Measurements from ENCODE around the gene ABO. TPM values are rescaled to one million over a fixed set of nuclear protein-coding genes. Genes with fewer than 3 reads are reported as not detected.
"Not testable (repeated sequence)": the region's sequence is repeated elsewhere in the genome, so short reads cannot be mapped to it uniquely, and the experiment has no call there.

ABO gene
- total RNA-seq, 1 donor from 2014 or later = 0.79 TPM

DNA sequence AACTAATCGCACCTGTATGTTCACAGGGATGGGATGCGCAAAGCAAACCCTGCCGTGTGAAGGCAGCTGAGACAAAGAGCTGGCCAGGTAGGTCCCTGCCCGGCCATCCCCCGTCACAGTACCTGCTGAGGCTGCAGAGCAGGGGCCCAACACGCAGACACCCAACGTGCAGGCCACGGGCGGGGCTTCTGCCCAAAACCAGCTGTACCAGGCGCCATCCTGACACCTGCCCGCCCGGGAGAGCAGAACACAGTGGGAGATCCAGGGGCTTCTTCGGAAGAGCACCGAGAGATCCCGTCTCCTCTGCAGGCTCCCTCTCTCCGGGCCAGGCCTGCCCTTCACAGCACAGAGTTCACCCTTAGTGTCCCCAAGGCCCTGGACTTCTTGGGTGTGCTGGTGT, 28.4 kb downstream of the ABO start:
- no peak for DNase-seq (ENCODE audit: low read depth in 2 of 2)

GRCh38 chr9:133242991-133243390, 32.0 kb downstream of the ABO start:
- DNase-seq (ENCODE audit: low read depth in 2 of 2) = no peak

DNA sequence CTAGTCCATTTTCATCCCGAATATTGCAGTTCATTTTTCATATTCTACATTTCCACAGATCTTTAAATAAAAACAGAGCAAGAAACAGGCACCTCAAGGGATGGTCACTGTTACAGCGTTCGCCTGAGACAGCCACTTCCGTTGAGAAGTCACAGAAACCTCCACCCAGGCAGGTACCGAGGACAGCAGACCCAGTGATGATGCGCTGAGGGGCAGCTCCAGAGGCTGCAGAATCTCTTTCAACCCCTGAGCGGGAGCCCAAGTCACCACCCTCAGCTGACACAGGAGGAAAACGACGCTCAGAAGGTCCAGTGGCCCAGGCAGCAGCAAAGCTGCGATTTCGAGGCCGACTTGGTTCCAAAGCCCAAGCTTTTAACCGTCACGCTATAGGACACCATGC, 32.8 kb downstream of the ABO start:
- DNase-seq (ENCODE audit: low read depth in 2 of 2) = no peak

GRCh38 chr9:133239533-133240090, 35.4 kb downstream of the ABO start:
- DNase-seq (ENCODE audit: low read depth in 2 of 2) = no peak

GRCh38 chr9:133238851-133239532, 36.0 kb downstream of the ABO start:
- peak; percentile 74 to 76 for DNase-seq (ENCODE audit: low read depth in 2 of 2)

DNA sequence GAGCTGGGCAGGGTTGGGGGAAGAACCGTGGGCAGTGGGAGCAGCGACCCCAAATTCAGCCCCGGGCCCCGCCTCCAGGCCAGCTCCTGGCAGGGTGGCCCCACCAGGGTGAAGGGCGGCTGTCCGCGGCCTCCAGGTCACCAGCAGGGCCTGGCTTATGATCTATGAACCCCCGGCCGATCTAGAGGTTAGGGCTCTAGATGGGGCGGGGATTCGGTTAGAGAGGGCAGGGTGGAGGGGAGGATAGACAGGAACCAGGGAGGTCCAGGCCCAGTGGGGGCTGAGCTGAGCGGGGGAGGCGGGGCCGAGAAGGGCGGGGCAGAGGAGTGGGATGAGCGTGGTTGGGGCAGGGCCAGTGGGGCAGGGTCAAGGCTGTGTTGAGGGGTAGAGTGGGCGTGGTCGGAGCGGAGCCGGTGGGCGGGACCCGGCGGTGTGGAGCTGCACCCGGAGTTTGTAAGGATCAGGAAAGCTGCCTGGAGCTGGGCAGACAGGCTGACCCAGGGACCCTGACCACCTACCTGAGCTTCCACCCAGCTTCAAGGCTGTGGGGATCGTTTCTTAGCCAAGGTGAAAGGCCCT, 36.6 kb downstream of the ABO start:
- DNase-seq (ENCODE audit: low read depth in 2 of 2) = peak; percentile 48 to 58

DNA sequence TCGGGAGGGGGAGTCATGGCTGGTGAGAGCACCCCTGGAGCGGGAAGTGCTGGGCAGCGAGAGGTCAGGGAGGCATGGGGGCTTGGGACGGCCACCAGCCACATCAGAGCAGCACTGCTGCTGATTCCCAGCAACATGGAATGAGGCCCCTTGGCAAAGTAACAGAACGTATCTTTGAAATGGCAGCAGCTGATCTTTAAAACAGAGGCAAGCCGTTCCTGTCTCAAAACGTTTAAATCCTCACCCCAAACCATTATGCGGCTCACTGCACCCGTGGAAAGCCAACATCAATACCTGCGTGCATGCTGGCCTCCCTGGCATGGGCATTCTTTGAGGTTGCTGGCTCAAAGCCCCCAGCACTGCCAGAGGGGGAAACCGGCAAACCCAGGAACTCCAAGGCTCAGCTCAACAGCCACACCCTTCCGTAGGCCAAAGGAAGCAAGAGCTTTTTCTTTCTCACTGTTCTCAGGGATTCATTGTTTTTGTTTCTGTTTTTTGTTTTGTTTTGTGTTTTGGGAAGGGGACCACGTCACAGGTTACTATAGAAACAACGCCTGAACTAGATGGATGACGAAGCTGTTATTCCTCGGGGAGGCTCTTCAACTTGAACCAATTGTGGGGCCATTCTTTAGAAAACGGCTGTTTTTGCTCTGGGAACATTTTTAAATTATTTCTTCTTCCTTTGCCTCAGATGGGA, 37.8 kb downstream of the ABO start:
- peak; percentile 66 to 81 for DNase-seq (ENCODE audit: low read depth in 2 of 2)

- DNase-seq (ENCODE audit: low read depth in 2 of 2) = peak in 1 of 2 donors; percentile 6
Measured at GRCh38 chr9:133236291-133237034, 38.5 kb downstream of the ABO start.

GRCh38 chr9:133235549-133236222, 39.3 kb downstream of the ABO start:
- no peak for DNase-seq (ENCODE audit: low read depth in 2 of 2)

GRCh38 chr9:133234577-133235322, 40.3 kb downstream of the ABO start:
- no peak for DNase-seq (ENCODE audit: low read depth in 2 of 2)

DNA sequence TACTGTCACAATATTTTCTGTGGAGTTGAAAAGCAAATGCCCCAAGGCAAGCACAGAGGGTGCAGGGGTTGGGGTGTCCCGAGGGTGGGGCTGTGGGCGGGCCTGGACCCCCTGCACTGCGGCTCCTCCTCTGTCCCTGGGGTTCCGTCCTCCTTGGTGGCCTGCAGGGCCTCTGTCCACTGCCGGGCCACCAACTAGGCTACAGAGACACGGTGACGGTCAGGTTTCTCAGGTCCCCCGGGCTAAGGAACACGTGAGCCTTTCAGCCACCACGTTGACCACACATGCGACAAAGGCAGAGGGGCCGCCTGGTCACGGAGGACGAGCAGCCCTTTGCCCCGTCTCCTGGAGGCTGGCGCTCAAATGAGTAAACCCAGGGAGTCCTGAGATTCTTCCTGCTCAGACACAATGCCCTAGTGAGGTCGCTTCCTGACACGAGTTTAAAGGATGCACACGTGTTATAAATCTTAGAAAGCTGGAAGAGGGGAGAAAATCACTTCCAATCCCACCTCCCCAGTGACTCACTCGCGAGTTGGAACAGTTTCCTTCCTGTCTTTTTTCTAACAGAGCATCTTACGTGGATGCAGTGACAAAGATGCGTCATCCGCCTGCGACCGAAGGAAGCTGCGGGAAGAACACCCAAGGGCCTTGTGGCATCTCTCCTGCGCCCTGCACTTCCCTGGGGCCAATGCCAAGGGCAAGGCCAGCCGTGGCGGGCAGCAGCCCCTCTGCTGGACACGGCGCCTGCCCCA, 41.1 kb downstream of the ABO start:
- DNase-seq (ENCODE audit: low read depth in 2 of 2) = peak; percentile 45 to 93

DNA sequence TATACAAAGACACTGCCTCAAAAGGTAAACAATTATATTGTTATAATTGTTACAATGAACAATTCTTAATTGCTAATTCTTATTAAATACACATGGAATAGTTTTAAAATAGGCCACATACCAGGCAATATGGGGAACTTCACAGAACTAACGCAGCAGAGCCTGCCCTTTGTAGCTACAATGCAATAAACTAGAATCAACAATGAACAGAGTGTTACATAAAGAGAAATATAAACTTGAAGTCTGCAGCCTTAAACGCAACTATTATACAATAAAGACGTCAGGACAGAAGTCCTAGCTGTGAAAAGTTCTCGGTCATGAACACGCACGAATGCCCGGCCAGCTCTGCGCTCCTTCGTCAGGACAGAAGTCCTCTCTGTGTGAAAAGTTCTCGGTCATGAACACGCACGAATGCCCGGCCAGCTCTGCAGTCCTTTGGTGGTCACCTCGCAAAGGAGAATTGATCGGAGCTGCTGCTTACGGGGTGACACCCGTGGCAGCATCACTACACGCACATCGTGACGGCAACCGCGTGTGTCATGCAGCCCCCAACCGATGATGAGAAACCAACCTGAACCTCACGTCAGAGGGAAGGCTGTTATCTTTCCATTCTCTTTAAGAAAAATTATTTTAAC, 43.0 kb downstream of the ABO start:
- DNase-seq (ENCODE audit: low read depth in 2 of 2) = not testable (repeated sequence)

DNA sequence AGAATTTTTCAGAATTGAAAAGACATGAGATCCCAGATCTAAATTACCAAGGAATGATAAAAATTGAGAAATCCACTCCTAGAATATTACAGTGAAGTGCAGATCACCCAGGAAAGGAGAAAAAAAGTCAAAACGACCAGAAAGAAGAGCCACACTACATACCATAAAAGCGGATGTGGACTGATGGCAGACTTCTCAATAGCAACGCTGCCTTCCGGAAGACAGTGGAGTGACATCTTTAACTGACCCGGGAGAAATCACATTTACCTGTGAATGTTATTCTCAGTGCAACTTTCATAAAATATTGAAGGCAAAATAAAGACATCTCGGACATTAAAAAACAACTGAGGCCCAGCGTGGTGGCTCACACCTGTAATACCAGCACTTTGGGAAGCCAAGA, 44.5 kb downstream of the ABO start:
- DNase-seq (ENCODE audit: low read depth in 2 of 2) = not testable (repeated sequence)

GRCh38 chr9:133230093-133230492, 44.9 kb downstream of the ABO start:
- no peak for DNase-seq (ENCODE audit: low read depth in 2 of 2)

- DNase-seq (ENCODE audit: low read depth in 2 of 2) = not testable (repeated sequence)
Measured at GRCh38 chr9:133228474-133229193, 46.4 kb downstream of the ABO start.

- DNase-seq (ENCODE audit: low read depth in 2 of 2) = not testable (repeated sequence)
Measured at GRCh38 chr9:133227996-133228395, 47.0 kb downstream of the ABO start.

DNA sequence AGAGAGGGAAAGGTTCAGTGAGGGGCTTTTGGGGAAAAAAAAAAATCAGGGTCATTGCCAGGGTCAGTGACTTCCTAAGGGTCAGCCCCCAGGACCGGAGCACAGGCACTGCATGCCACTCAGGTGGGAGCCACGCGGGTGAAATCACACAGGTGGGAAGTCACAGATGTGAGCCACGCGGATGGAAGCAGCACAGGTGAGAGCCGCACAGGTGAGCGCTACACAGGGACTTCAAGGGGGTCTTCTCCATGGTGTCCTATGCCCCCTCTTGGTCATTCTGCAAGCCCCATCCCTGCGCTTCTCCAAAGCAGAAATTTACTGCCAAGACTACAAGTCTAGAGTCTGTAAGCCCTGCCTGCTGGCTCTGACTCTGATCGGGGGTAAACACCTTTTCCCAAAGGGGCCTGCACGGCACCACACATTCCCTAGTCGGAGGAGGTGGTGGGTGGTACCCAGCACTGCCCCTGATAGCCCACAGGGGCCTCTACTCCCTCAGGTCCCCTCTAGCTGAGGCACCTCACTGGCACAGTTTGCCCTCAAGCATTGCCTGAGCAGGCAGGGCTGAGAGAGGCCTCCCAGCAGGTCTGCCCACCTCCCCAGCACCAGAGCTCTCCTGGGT, 47.6 kb downstream of the ABO start:
- DNase-seq (ENCODE audit: low read depth in 2 of 2) = no peak

Measured in lung microvascular endothelial cell (primary cell).